CD14-positive monocyte (primary cell): ENCODE measurements around the gene MAP1LC3B2. TPM values are rescaled to one million over a fixed set of nuclear protein-coding genes. Genes with fewer than 3 reads are reported as not detected.

Experiments used
- DNase-seq, 3 donors: peaks; one replicate each; pipeline ENCODE4 v3.0.0-alpha.2; 2011 to 2022
- H2AFZ ChIP-seq: 2 replicates; pipeline ENCODE4 v1.6.0; 2012; ENCODE audit warnings: mild to moderate bottlenecking, low read depth, low read length, inconsistent platforms; ENCODE audit not compliant: insufficient read depth, poor library complexity, severe bottlenecking
- H3K27ac ChIP-seq, 2 donors: 1 replicate in 1 of 2; 2 replicates in 1 of 2; pipeline ENCODE4 v1.5.1; 2012 to 2013; ENCODE audit warnings: low read length in 2 of 2, control low read depth in 1 of 2, inconsistent platforms in 1 of 2, low read depth in 1 of 2, mild to moderate bottlenecking in 1 of 2
- H3K27me3 ChIP-seq, 2 donors: one replicate each; pipeline versions ENCODE4 v1.6.0 to v1.6.1; 2011 to 2013; ENCODE audit warnings: low read length in 2 of 2; ENCODE audit not compliant: control insufficient read depth in 2 of 2, insufficient read depth in 2 of 2
- H3K36me3 ChIP-seq, 2 donors: replicated peaks in 1 of 2; 1 replicate in 1 of 2; 2 replicates in 1 of 2; pipeline versions ENCODE4 v1.5.1 to v1.6.1; 2012 to 2013; ENCODE audit warnings: low read length in 2 of 2, control low read depth in 1 of 2, inconsistent platforms in 1 of 2, mild to moderate bottlenecking in 1 of 2; ENCODE audit not compliant: insufficient read depth in 2 of 2, control insufficient read depth in 1 of 2
- H3K4me1 ChIP-seq, 2 donors: 1 replicate in 1 of 2; 2 replicates in 1 of 2; pipeline versions ENCODE4 v1.5.1 to v1.6.1; 2012 to 2013; ENCODE audit warnings: low read length in 2 of 2, control low read depth in 1 of 2, inconsistent platforms in 1 of 2, mild to moderate bottlenecking in 1 of 2, moderate library complexity in 1 of 2; ENCODE audit not compliant: insufficient read depth in 2 of 2, control insufficient read depth in 1 of 2
- H3K4me2 ChIP-seq: replicated peaks from 2 replicates; pipeline ENCODE3; 2012; ENCODE audit warnings: low read length, moderate library complexity, mild to moderate bottlenecking; ENCODE audit not compliant: poor library complexity, severe bottlenecking; ENCODE audit errors: extremely low read depth
- H3K4me3 ChIP-seq, 3 experiments: fragments of 200-600 bp in 1 of 3; sonication (generic) in 1 of 3; replicated peaks in 1 of 3; 1 replicate in 2 of 3; 2 replicates in 1 of 3; pipeline ENCODE4 v1.5.1; 2011 to 2013; ENCODE audit warnings: low read length in 3 of 3, mild to moderate bottlenecking in 3 of 3, control low read depth in 2 of 3, low read depth in 2 of 3, inconsistent platforms in 1 of 3, moderate library complexity in 1 of 3
- H3K79me2 ChIP-seq: 2 replicates; pipeline ENCODE4 v1.6.0; 2012; ENCODE audit warnings: mild to moderate bottlenecking, control low read depth, inconsistent platforms, low read length, moderate library complexity; ENCODE audit not compliant: insufficient read depth
- H3K9ac ChIP-seq: 2 replicates; pipeline ENCODE4 v1.6.0; 2017; ENCODE audit warnings: low read length, mild to moderate bottlenecking; ENCODE audit not compliant: insufficient read depth, poor library complexity, severe bottlenecking
- H3K9me3 ChIP-seq, 2 donors: replicated peaks in 1 of 2; 1 replicate in 1 of 2; 2 replicates in 1 of 2; pipeline versions ENCODE4 v1.5.1 to v1.6.1; 2012 to 2013; ENCODE audit warnings: low read length in 2 of 2, control low read depth in 1 of 2; ENCODE audit not compliant: control insufficient read depth in 1 of 2, insufficient read depth in 1 of 2
- H4K20me1 ChIP-seq: 2 replicates; pipeline ENCODE4 v1.6.0; 2012; ENCODE audit warnings: mild to moderate bottlenecking, low read length, control low read depth, moderate library complexity; ENCODE audit not compliant: insufficient read depth
- H3K27ac Mint-ChIP-seq, 7 donors: one replicate each; pipeline ENCODE4 v1.8.0; 2020; ENCODE audit warnings: mild to moderate bottlenecking in 7 of 7, mixed read lengths in 7 of 7, moderate library complexity in 6 of 7, inconsistent platforms in 2 of 7
- H3K27me3 Mint-ChIP-seq, 3 donors: one replicate each; pipeline ENCODE4 v1.8.0; 2021 to 2022; ENCODE audit warnings: low read depth in 3 of 3, mild to moderate bottlenecking in 3 of 3, mixed read lengths in 3 of 3, moderate library complexity in 3 of 3, inconsistent platforms in 1 of 3
- H3K36me3 Mint-ChIP-seq, 2 donors: one replicate each; pipeline ENCODE4 v1.8.0; 2020; ENCODE audit warnings: mixed read lengths in 2 of 2, inconsistent platforms in 1 of 2, mild to moderate bottlenecking in 1 of 2
- H3K4me1 Mint-ChIP-seq: one replicate; pipeline ENCODE4 v1.8.0; 2020; ENCODE audit warnings: mild to moderate bottlenecking, mixed read lengths
- H3K4me3 Mint-ChIP-seq, 2 donors: one replicate each; pipeline ENCODE4 v1.8.0; 2020; ENCODE audit warnings: mild to moderate bottlenecking in 2 of 2, mixed read lengths in 2 of 2, moderate library complexity in 1 of 2
- H3K9me3 Mint-ChIP-seq, 7 donors: one replicate each; pipeline ENCODE4 v1.8.0; 2020 to 2022; ENCODE audit warnings: mixed read lengths in 7 of 7, mild to moderate bottlenecking in 6 of 7, moderate library complexity in 6 of 7, inconsistent platforms in 2 of 7
- WGBS: methylation state at CpG from one replicate; pipeline ENCODE4 v1.1.5; 2013; ENCODE audit warnings: missing lambda C conversion rate; ENCODE audit not compliant: insufficient coverage; 5-methylcytosine and 5-hydroxymethylcytosine counted together
- intact Hi-C, 2 donors: fragments of 100-400 bp; cut with micrococcal nuclease; formaldehyde crosslinking; loops; one replicate each; pipeline versions ENCODE4 v1.15.0 to v1.15.1; 2023
- polyA plus RNA-seq, 3 donors: library from polyadenylated mRNA; depleted of rRNA in 1 of 3; unstranded in 2 of 3; stranded (reverse) in 1 of 3; fragments of 300-500 nt in 2 of 3; fragments of >200 nt in 1 of 3; fragmentation: Illumina TruSeq in 2 of 3; gene quantifications; 1 replicate in 2 of 3; 2 replicates in 1 of 3; pipeline ENCODE4 v1.2.3, GENCODE V29; 2012 to 2021
- TF ChIP-seq, protein P1 (sequence below): fragments of 200-600 bp; IDR thresholded peaks from one replicate; pipeline ENCODE4 v1.8.0; 2022; ENCODE audit warnings: antibody characterized with exemption, mild to moderate bottlenecking

The MAP1LC3B2 gene
- polyA plus RNA-seq, 3 donors = 2.6 to 12.9 (median 6.4) TPM

DNA sequence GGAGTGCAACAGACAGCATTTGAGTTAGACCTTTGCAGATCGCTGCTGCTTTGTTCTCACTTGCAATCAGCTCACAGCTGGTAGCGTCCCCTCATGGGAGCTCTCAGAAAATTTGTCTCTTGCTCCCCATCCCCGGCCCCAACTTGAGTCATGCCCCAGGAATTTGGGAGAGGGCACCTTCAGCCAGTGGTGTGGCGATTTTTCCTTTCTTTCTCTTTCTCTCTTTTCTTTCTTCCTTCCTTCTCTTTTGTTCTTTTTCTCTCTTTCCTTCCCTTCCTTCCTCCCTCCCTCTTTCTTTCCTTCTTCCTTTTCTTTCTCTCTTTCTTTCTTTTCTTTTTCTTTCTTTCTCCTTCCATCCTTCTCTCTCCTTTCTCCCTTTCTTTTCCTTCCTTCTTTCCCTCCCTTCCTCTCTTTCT lies 34.2 kb upstream of the MAP1LC3B2 start:
- Histone ChIP-seq H3K9ac (no peak overlapping the region), H3K27me3 (no peaks in the 10 kb centered on the region), H4K20me1 (no peaks in the 10 kb centered on the region), H3K9me3 (no peaks in the 10 kb centered on the region), H3K4me2 (no peak overlapping the region), H3K79me2 (no peaks in the 10 kb centered on the region), H2AFZ (no peak overlapping the region), H3K36me3 (no peaks in the 10 kb centered on the region), H3K4me1 (peaks cover under 1 to 6% of the 10 kb centered on the region in 2 donors), H3K4me3 (no peak overlapping the region), H3K27ac (no peak overlapping the region)
- Mint-ChIP-seq H3K4me1 (peaks cover 11% of the 10 kb centered on the region), H3K9me3 (peaks cover 0 to 2% (median 0%) of the 10 kb centered on the region in 7 donors), H3K27me3 (peaks cover 3 to 8% (median 5%) of the 10 kb centered on the region in 3 donors), H3K27ac (no peak overlapping the region), H3K36me3 (no peaks in the 10 kb centered on the region), H3K4me3 (no peak overlapping the region)
- intact Hi-C loops = no loop called here
- WGBS = 100% methylated on average over 2 of the region's 4 CpGs
- DNase-seq = no peak
- TF ChIP-seq, protein P1, sequence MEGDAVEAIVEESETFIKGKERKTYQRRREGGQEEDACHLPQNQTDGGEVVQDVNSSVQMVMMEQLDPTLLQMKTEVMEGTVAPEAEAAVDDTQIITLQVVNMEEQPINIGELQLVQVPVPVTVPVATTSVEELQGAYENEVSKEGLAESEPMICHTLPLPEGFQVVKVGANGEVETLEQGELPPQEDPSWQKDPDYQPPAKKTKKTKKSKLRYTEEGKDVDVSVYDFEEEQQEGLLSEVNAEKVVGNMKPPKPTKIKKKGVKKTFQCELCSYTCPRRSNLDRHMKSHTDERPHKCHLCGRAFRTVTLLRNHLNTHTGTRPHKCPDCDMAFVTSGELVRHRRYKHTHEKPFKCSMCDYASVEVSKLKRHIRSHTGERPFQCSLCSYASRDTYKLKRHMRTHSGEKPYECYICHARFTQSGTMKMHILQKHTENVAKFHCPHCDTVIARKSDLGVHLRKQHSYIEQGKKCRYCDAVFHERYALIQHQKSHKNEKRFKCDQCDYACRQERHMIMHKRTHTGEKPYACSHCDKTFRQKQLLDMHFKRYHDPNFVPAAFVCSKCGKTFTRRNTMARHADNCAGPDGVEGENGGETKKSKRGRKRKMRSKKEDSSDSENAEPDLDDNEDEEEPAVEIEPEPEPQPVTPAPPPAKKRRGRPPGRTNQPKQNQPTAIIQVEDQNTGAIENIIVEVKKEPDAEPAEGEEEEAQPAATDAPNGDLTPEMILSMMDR = no peak

DNA sequence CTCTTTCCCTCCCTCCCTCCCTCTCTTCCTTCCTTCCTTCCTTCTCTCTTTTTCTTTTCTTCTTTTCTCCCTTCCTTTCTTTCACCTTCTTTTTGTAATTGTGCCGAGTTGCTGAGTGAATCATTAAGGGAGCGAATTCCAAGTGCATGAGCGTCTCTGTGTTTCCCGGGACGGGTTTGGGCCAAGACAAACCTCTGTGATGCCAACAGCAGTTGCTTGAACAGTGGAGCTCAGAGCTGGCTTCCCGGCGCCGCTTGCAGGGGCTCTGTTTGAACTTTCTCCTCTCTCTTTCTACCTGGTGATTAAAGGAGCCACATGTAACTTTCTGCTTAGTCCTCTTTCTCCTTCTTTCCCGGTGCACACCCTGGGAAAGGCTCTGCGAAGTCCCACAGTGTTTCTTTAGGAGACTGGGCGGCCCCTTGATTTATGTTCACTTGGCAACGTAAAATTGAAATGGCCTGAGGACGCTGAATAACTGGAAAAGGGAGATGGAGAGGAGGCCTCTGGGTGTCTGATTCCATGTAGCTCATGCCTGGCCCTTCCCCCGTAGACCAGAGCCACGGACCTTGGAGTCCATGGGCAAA lies 33.7 kb upstream of the MAP1LC3B2 start:
- TF ChIP-seq, protein P1 = no peak
- no peaks in the 10 kb centered on the region for H3K36me3 ChIP-seq
- H3K9ac ChIP-seq = no peak overlapping the region
- H3K4me2 ChIP-seq = no peak overlapping the region
- H3K27ac ChIP-seq = no peak overlapping the region
- WGBS = 96% methylated on average over 9 of the region's 15 CpGs
- H3K9me3 ChIP-seq = no peaks in the 10 kb centered on the region
- Mint-ChIP-seq H3K27me3 (peaks cover 3 to 8% (median 5%) of the 10 kb centered on the region in 3 donors), H3K27ac (peak overlapping the region in 1 of 7 donors; percentile 57), H3K4me1 (peaks cover 17% of the 10 kb centered on the region), H3K36me3 (no peaks in the 10 kb centered on the region), H3K4me3 (no peak overlapping the region), H3K9me3 (no peaks in the 10 kb centered on the region)
- H3K4me3 ChIP-seq = no peak overlapping the region
- H2AFZ ChIP-seq = no peak overlapping the region
- intact Hi-C loops = no loop called here
- no peaks in the 10 kb centered on the region for H4K20me1 ChIP-seq
- DNase-seq = no peak
- no peaks in the 10 kb centered on the region for H3K27me3 ChIP-seq
- peaks cover 5 to 6% of the 10 kb centered on the region in 2 donors for H3K4me1 ChIP-seq
- H3K79me2 ChIP-seq = no peaks in the 10 kb centered on the region
